BLaER1 (cell line): ENCODE data around the gene CDCA5.

Experiments used
- H3K27ac ChIP-seq: shearing (Covaris generic); formaldehyde crosslinking; 2 replicates; pipeline ENCODE4 v1.8.1; 2022
- H3K27me3 ChIP-seq: shearing (Covaris generic); formaldehyde crosslinking; 2 replicates; pipeline ENCODE4 v1.8.1; 2022
- H3K36me3 ChIP-seq: shearing (Covaris generic); formaldehyde crosslinking; 2 replicates; pipeline ENCODE4 v1.8.1; 2022
- H3K4me1 ChIP-seq: shearing (Covaris generic); formaldehyde crosslinking; 2 replicates; pipeline ENCODE4 v1.8.1; 2022
- H3K4me2 ChIP-seq: shearing (Covaris generic); formaldehyde crosslinking; 2 replicates; pipeline ENCODE4 v1.8.1; 2022
- H3K4me3 ChIP-seq: shearing (Covaris generic); formaldehyde crosslinking; 2 replicates; pipeline ENCODE4 v1.8.1; 2022
- H3K9ac ChIP-seq: shearing (Covaris generic); formaldehyde crosslinking; 2 replicates; pipeline ENCODE4 v1.8.1; 2022
- H3K9me3 ChIP-seq: shearing (Covaris generic); formaldehyde crosslinking; 2 replicates; pipeline ENCODE4 v1.8.1; 2022
- H4K20me1 ChIP-seq: shearing (Covaris generic); formaldehyde crosslinking; 2 replicates; pipeline ENCODE4 v1.8.1; 2022
- Cebpa-rat ChIP-seq: shearing (Covaris generic); IDR thresholded peaks from 2 replicates; pipeline ENCODE4 v1.8.1; 2022

The CDCA5 gene

DNA sequence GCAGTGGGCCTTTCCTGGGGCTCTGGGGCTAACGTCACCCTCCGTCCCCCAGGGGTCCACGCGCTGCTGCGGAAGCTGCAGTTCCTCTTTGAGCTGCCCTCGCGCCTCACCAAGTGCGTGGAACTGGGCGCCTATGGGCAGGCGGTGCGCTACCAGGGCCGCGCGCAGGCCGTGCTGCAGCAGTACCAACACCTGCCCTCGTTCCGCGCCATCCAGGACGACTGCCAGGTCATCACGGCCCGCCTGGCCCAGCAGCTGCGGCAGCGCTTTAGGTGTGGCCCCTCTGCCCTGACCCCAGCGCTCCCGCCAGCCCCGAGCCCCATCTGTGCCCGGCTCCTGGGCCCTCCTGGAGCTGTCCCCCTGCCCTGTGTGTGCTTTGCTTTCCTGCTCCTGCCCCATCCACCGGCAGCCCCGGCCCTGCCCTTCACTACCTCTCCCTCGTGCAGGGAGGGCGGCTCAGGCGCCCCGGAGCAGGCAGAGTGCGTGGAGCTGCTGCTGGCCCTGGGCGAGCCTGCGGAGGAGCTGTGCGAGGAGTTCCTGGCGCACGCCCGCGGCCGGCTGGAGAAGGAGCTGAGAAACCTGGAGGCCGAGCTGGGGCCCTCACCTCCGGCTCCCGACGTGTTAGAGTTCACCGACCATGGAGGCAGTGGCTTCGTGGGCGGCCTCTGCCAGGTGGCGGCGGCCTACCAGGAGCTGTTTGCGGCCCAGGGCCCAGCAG, 24.1 kb upstream of the CDCA5 start:
- Histone ChIP-seq H3K9ac (no peak overlapping the region), H3K4me3 (no peak overlapping the region), H3K27me3 (no peaks in the 10 kb centered on the region), H3K27ac (no peak overlapping the region), H4K20me1 (peaks cover 41% of the 10 kb centered on the region), H3K9me3 (no peaks in the 10 kb centered on the region), H3K4me1 (peaks cover 22% of the 10 kb centered on the region), H3K36me3 (peaks cover 62% of the 10 kb centered on the region), H3K4me2 (no peak overlapping the region)
- no peak for TF ChIP-seq Cebpa-rat

DNA sequence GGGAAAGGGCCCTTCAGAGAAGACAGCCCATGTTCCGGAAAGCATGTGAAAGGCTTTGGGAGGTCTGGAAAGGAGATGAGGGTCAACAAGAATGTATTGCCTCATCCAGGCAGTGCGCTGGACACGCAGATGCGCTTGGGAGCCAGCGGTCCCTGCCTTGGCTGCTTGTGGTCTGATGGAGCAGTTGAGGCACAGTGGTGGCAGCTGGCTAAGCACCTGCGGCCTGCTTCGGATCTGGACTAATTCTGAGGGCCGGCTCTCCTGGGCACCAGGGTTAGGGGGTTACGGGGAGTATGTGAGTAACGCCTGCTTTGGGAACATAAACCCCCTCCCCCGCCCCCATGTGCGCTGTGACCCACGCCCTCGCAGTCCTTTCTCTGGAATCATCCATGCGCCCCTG, 23.2 kb upstream of the CDCA5 start:
- no peak overlapping the region for H3K27ac ChIP-seq
- no peak overlapping the region for H3K9ac ChIP-seq
- no peak for TF ChIP-seq Cebpa-rat
- H3K27me3 ChIP-seq = no peaks in the 10 kb centered on the region
- peaks cover 70% of the 10 kb centered on the region for H3K36me3 ChIP-seq
- no peak overlapping the region for H3K4me3 ChIP-seq
- H4K20me1 ChIP-seq = peaks cover 50% of the 10 kb centered on the region
- H3K4me2 ChIP-seq = no peak overlapping the region
- peaks cover 18% of the 10 kb centered on the region for H3K4me1 ChIP-seq
- H3K9me3 ChIP-seq = no peaks in the 10 kb centered on the region

DNA sequence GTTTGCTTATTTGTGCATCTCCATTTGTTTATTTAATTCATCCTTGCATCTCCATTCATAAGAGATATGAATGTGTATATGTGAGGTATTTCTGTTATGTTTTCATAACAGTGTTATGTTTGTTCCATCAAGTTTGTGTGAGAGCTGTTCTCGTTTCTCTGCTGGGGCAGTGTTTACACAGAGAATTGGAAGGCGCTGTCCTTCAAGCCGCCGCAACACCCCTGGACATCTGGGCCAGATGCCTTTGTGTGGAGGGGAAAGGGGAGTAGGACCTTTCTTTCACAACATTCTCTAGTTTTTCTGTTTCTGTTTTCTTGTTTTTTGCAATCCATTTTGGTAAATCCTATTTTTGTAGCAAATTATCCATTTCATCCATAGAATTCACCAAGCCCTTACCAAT, 20.8 kb upstream of the CDCA5 start:
- Histone ChIP-seq H3K4me2 (no peak overlapping the region), H3K9me3 (no peaks in the 10 kb centered on the region), H3K27me3 (no peaks in the 10 kb centered on the region), H3K9ac (no peak overlapping the region), H3K4me1 (no peaks in the 10 kb centered on the region), H3K36me3 (peaks cover 77% of the 10 kb centered on the region), H3K27ac (no peak overlapping the region), H3K4me3 (no peak overlapping the region), H4K20me1 (peaks cover 42% of the 10 kb centered on the region)
- TF ChIP-seq Cebpa-rat = no peak

DNA sequence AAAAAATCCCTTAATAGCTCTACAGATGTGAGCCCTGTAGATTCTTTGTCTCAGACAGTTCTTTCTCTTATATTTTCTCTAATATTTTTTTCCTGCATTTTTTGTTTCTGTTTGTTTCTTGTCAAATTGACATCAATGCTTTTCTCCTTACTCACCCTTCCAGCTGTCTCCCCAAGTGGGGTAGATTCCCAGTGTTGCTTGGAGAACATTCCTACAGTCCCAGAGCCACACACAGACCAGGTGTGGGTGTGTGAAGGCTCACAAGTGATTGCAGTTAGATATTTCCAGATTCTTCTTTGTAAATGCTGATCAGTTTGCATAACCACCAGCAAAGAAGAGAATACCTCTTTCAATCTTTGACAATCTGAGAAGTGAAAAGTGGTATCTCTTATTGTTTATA, 19.6 kb upstream of the CDCA5 start:
- TF ChIP-seq Cebpa-rat = no peak
- H3K9me3 ChIP-seq = no peaks in the 10 kb centered on the region
- H4K20me1 ChIP-seq = peaks cover 52% of the 10 kb centered on the region
- H3K4me3 ChIP-seq = no peak overlapping the region
- H3K27ac ChIP-seq = no peak overlapping the region
- H3K4me2 ChIP-seq = no peak overlapping the region
- H3K4me1 ChIP-seq = no peaks in the 10 kb centered on the region
- H3K27me3 ChIP-seq = no peaks in the 10 kb centered on the region
- no peak overlapping the region for H3K9ac ChIP-seq
- H3K36me3 ChIP-seq = peaks cover 77% of the 10 kb centered on the region

DNA sequence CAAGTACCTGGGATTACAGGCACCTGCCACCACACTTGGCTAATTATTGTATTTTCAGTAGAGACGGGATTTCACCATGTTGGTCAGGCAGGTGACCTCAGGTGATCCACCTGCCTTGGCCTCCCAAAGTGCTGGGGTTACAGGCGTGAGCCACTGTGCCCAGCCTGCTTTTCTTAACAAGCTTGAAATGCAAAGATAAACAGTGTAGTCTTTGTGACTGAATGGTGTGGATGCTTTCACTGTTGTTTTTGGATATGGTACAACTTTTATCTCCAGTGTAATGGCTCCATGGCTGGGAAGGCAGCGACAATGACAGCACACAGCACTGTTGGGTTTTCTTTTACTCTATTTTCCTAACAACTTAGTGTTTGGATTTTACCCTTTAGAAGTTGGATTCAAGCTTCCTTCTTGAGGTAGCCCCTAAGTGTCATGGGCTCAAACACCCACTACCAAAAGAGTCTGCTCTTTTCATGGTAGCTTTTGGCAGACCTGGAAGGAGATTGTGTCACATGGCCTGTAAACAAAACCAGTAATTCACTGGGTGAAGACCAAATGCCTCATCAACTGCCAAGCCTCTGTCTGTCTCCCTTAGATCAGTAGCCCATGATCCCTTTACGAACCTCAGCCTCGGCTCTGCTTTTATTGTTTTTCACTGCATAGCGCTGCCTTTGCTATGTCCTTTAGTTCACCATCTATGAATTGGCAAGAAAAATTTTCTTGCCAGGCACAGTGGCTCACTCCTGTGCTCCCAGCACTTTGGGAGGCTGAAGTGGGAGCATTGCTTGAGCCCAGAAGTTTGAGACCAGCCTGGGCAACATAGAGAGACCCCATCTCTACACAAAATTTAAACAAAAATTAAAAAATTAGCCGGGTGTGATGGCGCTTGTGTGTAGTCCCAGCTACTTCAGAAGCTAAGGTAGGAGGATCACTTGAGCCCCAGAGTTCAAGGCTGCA, 18.6 kb upstream of the CDCA5 start:
- H4K20me1 ChIP-seq = peaks cover 53% of the 10 kb centered on the region
- TF ChIP-seq Cebpa-rat = no peak
- no peak overlapping the region for H3K4me3 ChIP-seq
- no peak overlapping the region for H3K27ac ChIP-seq
- no peak overlapping the region for H3K4me2 ChIP-seq
- H3K27me3 ChIP-seq = no peaks in the 10 kb centered on the region
- peaks cover 77% of the 10 kb centered on the region for H3K36me3 ChIP-seq
- no peaks in the 10 kb centered on the region for H3K9me3 ChIP-seq
- H3K4me1 ChIP-seq = peaks cover 1% of the 10 kb centered on the region
- H3K9ac ChIP-seq = no peak overlapping the region

DNA sequence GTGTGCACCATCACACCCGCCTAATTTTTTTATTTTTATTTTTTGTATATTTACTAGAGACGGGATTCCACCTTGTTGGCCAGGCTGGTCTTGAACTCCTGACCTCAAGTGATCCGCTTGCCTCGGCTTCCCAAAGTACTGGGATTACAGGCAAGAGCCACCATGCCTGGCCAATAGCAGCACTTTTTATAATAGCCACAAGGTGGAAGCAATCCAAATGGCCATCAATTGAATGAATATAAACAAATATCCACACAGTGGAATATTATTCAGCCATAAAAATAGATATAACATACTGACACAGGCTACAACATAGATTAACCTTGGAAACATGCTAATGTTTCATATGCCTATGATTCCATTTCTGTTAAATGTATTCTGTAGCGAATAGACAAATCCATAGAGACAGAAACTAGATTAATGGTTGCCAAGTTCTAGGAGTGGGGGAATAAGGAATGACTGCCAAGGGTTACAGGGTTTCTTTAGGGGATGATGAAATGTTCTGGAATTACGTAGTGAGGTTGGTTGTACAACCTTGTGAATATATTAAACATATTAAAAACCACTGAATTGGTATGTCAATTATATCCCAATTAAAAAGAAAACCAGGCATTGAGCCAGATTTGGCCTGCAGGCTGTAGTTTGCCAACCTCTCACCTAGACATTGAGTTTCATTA, 17.0 kb upstream of the CDCA5 start:
- Histone ChIP-seq H3K4me3 (no peak overlapping the region), H3K4me2 (no peak overlapping the region), H3K27ac (no peak overlapping the region), H4K20me1 (peaks cover 53% of the 10 kb centered on the region), H3K4me1 (peaks cover 10% of the 10 kb centered on the region), H3K9me3 (no peaks in the 10 kb centered on the region), H3K27me3 (no peaks in the 10 kb centered on the region), H3K9ac (no peak overlapping the region), H3K36me3 (peaks cover 68% of the 10 kb centered on the region)
- no peak for TF ChIP-seq Cebpa-rat

DNA sequence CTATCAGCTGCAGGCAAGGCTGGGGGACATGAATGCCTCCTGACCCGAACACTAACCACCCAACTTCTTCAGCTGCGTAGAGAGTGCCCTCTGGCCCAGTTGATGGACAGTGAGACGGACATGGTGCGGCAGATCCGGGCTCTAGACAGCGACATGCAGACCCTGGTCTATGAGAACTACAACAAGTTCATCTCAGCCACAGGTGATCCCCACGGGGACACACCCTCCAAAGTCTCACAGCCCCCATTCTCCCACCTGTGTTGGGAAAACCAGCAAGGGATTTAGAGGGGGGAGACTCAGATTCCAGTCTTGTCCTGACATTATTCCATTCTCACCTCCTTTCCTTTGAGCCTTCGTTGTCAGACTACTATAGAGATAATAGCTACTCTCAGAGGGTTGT, 13.1 kb upstream of the CDCA5 start:
- Histone ChIP-seq H4K20me1 (peaks cover 23% of the 10 kb centered on the region), H3K4me1 (peaks cover 13% of the 10 kb centered on the region), H3K9ac (peak overlapping the region; percentile 93; the same call in 1 of the 2 replicates), H3K4me3 (peak overlapping the region; percentile 79), H3K9me3 (no peaks in the 10 kb centered on the region), H3K27me3 (no peaks in the 10 kb centered on the region), H3K27ac (no peak overlapping the region), H3K4me2 (peak overlapping the region; percentile 95), H3K36me3 (peaks cover 43% of the 10 kb centered on the region)
- no peak for TF ChIP-seq Cebpa-rat

DNA sequence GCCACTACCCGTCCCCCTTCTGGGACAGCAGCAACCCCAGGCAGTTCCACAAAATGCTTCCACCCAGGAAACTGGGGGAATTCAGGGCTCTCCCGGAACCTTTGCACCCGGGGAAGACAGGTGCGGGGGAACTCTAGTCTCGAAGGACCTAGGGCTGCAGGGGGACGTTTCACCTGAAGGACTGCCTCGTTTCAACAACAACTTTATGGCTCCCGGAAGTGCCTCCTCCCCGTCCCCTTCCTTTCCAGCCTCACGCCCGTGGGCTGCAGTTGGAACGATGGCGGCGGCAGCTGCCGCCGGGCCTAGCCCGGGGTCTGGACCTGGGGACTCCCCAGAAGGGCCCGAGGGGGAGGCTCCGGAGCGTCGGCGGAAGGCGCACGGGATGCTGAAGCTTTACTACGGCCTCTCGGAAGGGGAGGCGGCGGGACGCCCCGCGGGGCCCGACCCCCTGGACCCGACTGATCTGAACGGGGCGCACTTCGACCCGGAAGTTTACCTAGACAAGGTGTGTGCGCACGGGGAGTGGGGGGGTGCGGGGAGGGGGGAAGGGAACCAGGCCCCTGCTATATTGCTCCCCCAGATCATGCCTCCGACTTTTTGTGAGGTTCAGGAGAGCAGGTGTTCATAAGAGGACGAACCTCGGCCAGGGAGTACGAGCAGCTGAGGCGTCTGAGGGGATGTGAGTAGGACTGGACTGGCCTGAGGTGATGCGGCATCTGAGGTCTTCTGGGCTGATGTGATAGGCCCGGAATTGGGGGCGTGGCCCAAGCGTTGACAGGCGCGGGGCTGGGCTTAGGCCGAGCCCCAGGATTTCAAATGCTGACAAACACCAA, 12.3 kb upstream of the CDCA5 start, which contains the start of gene VPS51:
TSS of gene VPS51 (plus strand) at position 241 of the 833 bp plus-strand sequence. CDS start at position 278, 37 bp downstream.
- H3K27ac ChIP-seq = peak within 1 kb of the TSS; percentile 89

DNA sequence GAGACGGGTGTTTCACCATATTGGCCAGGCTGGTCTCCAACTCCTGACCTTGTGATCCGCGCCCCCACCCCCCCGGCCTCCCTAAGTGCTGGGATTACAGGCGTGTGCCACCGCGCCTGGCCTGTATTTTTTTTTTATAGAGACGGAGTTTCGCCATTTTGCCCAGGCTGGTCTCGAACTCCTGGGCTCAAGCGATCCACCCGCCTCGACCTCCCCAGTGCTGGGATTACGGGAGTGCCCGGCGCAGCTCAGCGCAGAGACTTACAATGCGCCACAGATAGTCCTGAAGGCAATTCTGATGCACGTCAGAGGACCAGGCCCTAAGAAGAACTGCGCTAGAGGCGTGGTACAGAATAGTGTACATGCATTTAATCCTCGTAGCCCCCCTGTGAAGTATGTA, 11.6 kb upstream of the CDCA5 start:
- H3K27ac ChIP-seq = peak overlapping the region; percentile 89
- H3K27me3 ChIP-seq = no peaks in the 10 kb centered on the region
- no peaks in the 10 kb centered on the region for H3K9me3 ChIP-seq
- peak overlapping the region; percentile 95 for H3K4me2 ChIP-seq
- no peak overlapping the region; the same call in 1 of the 2 replicates for H3K4me3 ChIP-seq
- peak overlapping the region; percentile 93 for H3K9ac ChIP-seq
- no peak for TF ChIP-seq Cebpa-rat
- H3K4me1 ChIP-seq = peaks cover 19% of the 10 kb centered on the region
- peaks cover 28% of the 10 kb centered on the region for H3K36me3 ChIP-seq
- H4K20me1 ChIP-seq = peaks cover 20% of the 10 kb centered on the region

More for the DNA sequence above, 12.3 kb upstream of the CDCA5 start, which contains the start of gene VPS51:
- TF ChIP-seq Cebpa-rat = no peak
- Histone ChIP-seq H3K36me3 (peaks cover 35% of the 10 kb centered on the region), H3K4me3 (peak within 1 kb of the TSS; percentile 79), H3K9ac (peak within 1 kb of the TSS; percentile 93), H3K9me3 (no peaks in the 10 kb centered on the region), H3K4me1 (peaks cover 13% of the 10 kb centered on the region), H3K4me2 (peak within 1 kb of the TSS; percentile 95), H4K20me1 (peaks cover 20% of the 10 kb centered on the region), H3K27me3 (no peaks in the 10 kb centered on the region)
